Natural killer cell (primary cell): ENCODE results near the gene TRIM59. TPM values are rescaled to one million over a fixed set of nuclear protein-coding genes. Genes with fewer than 3 reads are reported as not detected.
A peak's percentile ranks its signal among the peaks of the same experiment; 100 is the strongest.

Experiments used
- ATAC-seq, 3 donors: fragments of 150-1000 bp in 2 of 3; fragments of 200-7000 bp in 1 of 3; cut with Tn5 transposase; 1 replicate in 1 of 3; 2 replicates in 2 of 3; pipeline ENCODE4 v1.10.0; 2021; ENCODE audit warnings: mild to moderate bottlenecking in 2 of 3, moderate library complexity in 2 of 3
- DNase-seq, 2 donors: peaks; one replicate each; pipeline versions ENCODE4 v3.0.0 to v3.0.0-alpha.2; 2013 to 2021; ENCODE audit warnings: mixed read lengths in 1 of 2
- H3K27ac ChIP-seq: one replicate; pipeline ENCODE4 v1.5.1; 2013; ENCODE audit warnings: mild to moderate bottlenecking, low read length
- H3K27me3 ChIP-seq: one replicate; pipeline ENCODE4 v1.6.1; 2013; ENCODE audit warnings: low read length; ENCODE audit not compliant: control insufficient read depth, insufficient read depth
- H3K36me3 ChIP-seq: one replicate; pipeline ENCODE4 v1.6.1; 2013; ENCODE audit warnings: low read length; ENCODE audit not compliant: control insufficient read depth, insufficient read depth
- H3K4me1 ChIP-seq: one replicate; pipeline ENCODE4 v1.6.1; 2013; ENCODE audit warnings: low read length; ENCODE audit not compliant: control insufficient read depth, insufficient read depth
- H3K4me3 ChIP-seq: one replicate; pipeline ENCODE4 v1.5.1; 2013; ENCODE audit warnings: low read length
- H3K9me3 ChIP-seq: one replicate; pipeline ENCODE4 v1.6.1; 2013; ENCODE audit warnings: low read length; ENCODE audit not compliant: control insufficient read depth, insufficient read depth
- H3K27ac Mint-ChIP-seq, 2 donors: one replicate each; pipeline ENCODE4 v1.8.0; 2022; ENCODE audit warnings: mild to moderate bottlenecking in 2 of 2, mixed read lengths in 2 of 2, moderate library complexity in 1 of 2
- H3K27me3 Mint-ChIP-seq, 2 donors: one replicate each; pipeline ENCODE4 v1.8.0; 2022; ENCODE audit warnings: low read depth in 2 of 2, mixed read lengths in 2 of 2
- H3K36me3 Mint-ChIP-seq: one replicate; pipeline ENCODE4 v1.8.0; 2022; ENCODE audit warnings: mixed read lengths
- H3K4me1 Mint-ChIP-seq, 2 donors: one replicate each; pipeline ENCODE4 v1.8.0; 2022; ENCODE audit warnings: mixed read lengths in 2 of 2
- H3K4me3 Mint-ChIP-seq: one replicate; pipeline ENCODE4 v1.8.0; 2022; ENCODE audit warnings: mild to moderate bottlenecking, moderate library complexity, mixed read lengths
- H3K9me3 Mint-ChIP-seq, 2 donors: one replicate each; pipeline ENCODE4 v1.8.0; 2022; ENCODE audit warnings: mixed read lengths in 2 of 2
- CTCF ChIP-seq: fragments of 200-600 bp; IDR thresholded peaks from one replicate; pipeline ENCODE4 v1.8.0; 2022; ENCODE audit warnings: antibody characterized with exemption
- WGBS: methylation state at CpG from one replicate; pipeline ENCODE4 v1.1.7; 2013; ENCODE audit warnings: missing lambda C conversion rate; ENCODE audit not compliant: insufficient coverage; 5-methylcytosine and 5-hydroxymethylcytosine counted together
- intact Hi-C: fragments of 100-400 bp; cut with micrococcal nuclease; formaldehyde crosslinking; loops from one replicate; pipeline ENCODE4 v1.14.2; 2022
- total RNA-seq, 4 donors: library from RNA; stranded (reverse); fragments of 120-200 nt in 1 of 4; gene quantifications; one replicate each; pipeline versions ENCODE4 v1.2.3 to v1.2.4, GENCODE V29; 2013 to 2022

Gene TRIM59
- total RNA-seq, 3 donors from 2014 or later (not counting 1 experiment from before 2014, with no cell fraction given): 16.7 to 20.3 (median 17.9) TPM

GRCh38 chr3:160437083-160437455 lies 12.5 kb downstream of the TRIM59 start:
- Histone ChIP-seq H3K27me3 (no peaks in the 10 kb centered on the region), H3K4me3 (no peak overlapping the region), H3K4me1 (no peaks in the 10 kb centered on the region), H3K27ac (no peak overlapping the region), H3K36me3 (peaks cover 37% of the 10 kb centered on the region), H3K9me3 (no peaks in the 10 kb centered on the region)
- WGBS: 88% methylated on average over 5 of the region's 5 CpGs
- H3K27ac Mint-ChIP-seq: peak overlapping the region; percentile 23 to 47
- no peak for DNase-seq
- H3K27me3 Mint-ChIP-seq: no peaks in the 10 kb centered on the region
- intact Hi-C loops: no loop called here
- peaks cover 7% of the 10 kb centered on the region for H3K36me3 Mint-ChIP-seq
- no peak overlapping the region for H3K4me3 Mint-ChIP-seq
- peaks cover 11 to 22% of the 10 kb centered on the region in 2 donors for H3K4me1 Mint-ChIP-seq
- no peaks in the 10 kb centered on the region for H3K9me3 Mint-ChIP-seq
- TF ChIP-seq CTCF: no peak
- ATAC-seq: no peak

- H3K36me3 ChIP-seq: peaks cover 50% of the 10 kb centered on the region
- Mint-ChIP-seq H3K27me3 (no peaks in the 10 kb centered on the region), H3K4me1 (peaks cover 7 to 18% of the 10 kb centered on the region in 2 donors), H3K9me3 (no peaks in the 10 kb centered on the region), H3K36me3 (peaks cover 7% of the 10 kb centered on the region), H3K27ac (peak overlapping the region in 1 of 2 donors; percentile 36), H3K4me3 (no peak overlapping the region)
- no peak overlapping the region for H3K27ac ChIP-seq
- no peak for TF ChIP-seq CTCF
- intact Hi-C loops: no loop called here
- H3K4me3 ChIP-seq: no peak overlapping the region
- WGBS: no CpG with 5 or more reads among the region's 1 CpG
- no peaks in the 10 kb centered on the region for H3K9me3 ChIP-seq
- H3K4me1 ChIP-seq: no peaks in the 10 kb centered on the region
- ATAC-seq (no peak), DNase-seq (no peak)
- H3K27me3 ChIP-seq: no peaks in the 10 kb centered on the region
Measured at GRCh38 chr3:160435747-160436146, 13.8 kb downstream of the TRIM59 start.

GRCh38 chr3:160435095-160435494 lies 14.5 kb downstream of the TRIM59 start:
- Histone ChIP-seq H3K27me3 (no peaks in the 10 kb centered on the region), H3K4me1 (no peaks in the 10 kb centered on the region), H3K27ac (no peak overlapping the region), H3K4me3 (no peak overlapping the region), H3K36me3 (peaks cover 56% of the 10 kb centered on the region), H3K9me3 (no peaks in the 10 kb centered on the region)
- Mint-ChIP-seq H3K27me3 (no peaks in the 10 kb centered on the region), H3K9me3 (no peaks in the 10 kb centered on the region), H3K36me3 (peaks cover 7% of the 10 kb centered on the region), H3K27ac (no peak overlapping the region), H3K4me3 (no peak overlapping the region), H3K4me1 (peaks cover 7 to 18% of the 10 kb centered on the region in 2 donors)
- DNase-seq (no peak), ATAC-seq (no peak)
- TF ChIP-seq CTCF: no peak
- intact Hi-C loops: no loop called here
- 89% methylated on average over 2 of the region's 2 CpGs for WGBS

GRCh38 chr3:160434071-160434470 lies 15.5 kb downstream of the TRIM59 start:
- peaks cover 57% of the 10 kb centered on the region for H3K36me3 ChIP-seq
- no peaks in the 10 kb centered on the region for H3K27me3 Mint-ChIP-seq
- DNase-seq (no peak), ATAC-seq (no peak)
- no peak overlapping the region for H3K27ac ChIP-seq
- H3K27ac Mint-ChIP-seq: no peak overlapping the region
- no peaks in the 10 kb centered on the region for H3K4me1 ChIP-seq
- WGBS: 95% methylated on average over 2 of the region's 2 CpGs
- intact Hi-C loops: no loop called here
- TF ChIP-seq CTCF: no peak
- no peak overlapping the region for H3K4me3 ChIP-seq
- H3K4me1 Mint-ChIP-seq: peaks cover 7 to 12% of the 10 kb centered on the region in 2 donors
- H3K36me3 Mint-ChIP-seq: peaks cover 7% of the 10 kb centered on the region
- H3K27me3 ChIP-seq: no peaks in the 10 kb centered on the region
- H3K9me3 Mint-ChIP-seq: no peaks in the 10 kb centered on the region
- H3K4me3 Mint-ChIP-seq: no peak overlapping the region
- H3K9me3 ChIP-seq: no peaks in the 10 kb centered on the region
